Activated CD4-positive, alpha-beta T cell treated with anti-CD3 and anti-CD28 coated beads, Interleukin-2, amount 50 U/mL, for 1 hour (primary cell): ENCODE data around the gene B3GALT5.

ENCODE experiments used
- DNase-seq: peaks from one replicate; pipeline ENCODE4 v3.0.0-alpha.2; 2020

The B3GALT5 gene

DNA sequence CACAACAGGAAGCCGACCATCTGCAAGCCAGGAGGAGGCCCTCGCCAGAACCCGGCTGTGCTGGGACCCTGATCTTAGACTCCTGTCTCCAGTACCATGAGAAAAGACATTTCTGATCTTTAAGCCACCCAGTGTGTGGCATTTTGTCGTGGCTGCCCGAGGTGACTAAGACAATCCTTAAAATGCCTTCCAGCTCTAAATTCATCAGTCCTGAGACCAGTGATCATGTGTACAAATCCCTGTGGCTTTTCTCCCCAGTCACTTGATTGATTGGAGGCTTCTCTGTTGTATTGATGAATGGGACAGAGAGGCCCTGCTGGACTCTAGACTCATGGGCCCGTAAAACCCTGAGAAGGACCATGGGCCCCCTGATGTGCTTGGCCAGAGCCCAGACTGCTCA is 36.1 kb downstream of the B3GALT5 start:
- DNase-seq = no peak

DNA sequence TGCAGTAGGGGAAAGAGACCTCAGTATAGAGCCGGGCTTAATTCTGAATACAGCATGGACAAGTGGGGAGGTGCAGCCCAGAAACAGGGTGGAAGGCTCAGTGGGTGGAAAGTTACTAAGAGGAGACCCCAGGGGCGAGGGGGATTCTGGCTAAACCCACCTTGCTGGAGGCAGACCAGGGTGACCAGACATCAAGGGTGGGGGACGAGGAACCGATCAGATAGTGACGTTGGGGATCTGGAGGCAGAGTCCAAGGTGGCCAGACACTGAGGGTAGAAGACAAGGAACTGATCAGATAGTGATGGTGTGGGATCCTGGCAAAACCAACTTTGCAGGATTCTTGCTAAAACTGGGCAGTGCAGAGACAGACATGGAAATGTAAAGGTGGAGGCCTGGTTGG is 36.8 kb downstream of the B3GALT5 start:
- DNase-seq = no peak

DNA sequence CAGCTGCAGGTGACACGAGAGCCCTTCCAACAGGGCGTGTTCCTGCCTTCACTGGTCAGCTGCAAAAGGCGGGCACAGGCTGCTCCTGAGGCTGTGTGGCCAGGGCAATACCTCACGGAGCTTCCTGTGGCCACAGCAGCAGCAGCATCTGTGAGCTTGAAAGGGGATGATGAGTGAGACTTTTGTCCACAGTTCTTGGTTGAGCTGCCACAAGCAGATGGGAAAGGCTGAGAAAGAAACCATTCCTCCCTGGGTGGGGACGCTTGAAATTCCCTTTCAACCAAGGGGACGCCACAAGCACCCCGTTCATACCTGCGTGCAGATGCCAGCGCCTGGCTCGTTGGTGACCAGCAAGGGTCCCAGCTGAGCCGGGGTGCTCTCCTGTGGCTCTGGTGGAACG is 37.6 kb downstream of the B3GALT5 start:
- no peak for DNase-seq

DNA sequence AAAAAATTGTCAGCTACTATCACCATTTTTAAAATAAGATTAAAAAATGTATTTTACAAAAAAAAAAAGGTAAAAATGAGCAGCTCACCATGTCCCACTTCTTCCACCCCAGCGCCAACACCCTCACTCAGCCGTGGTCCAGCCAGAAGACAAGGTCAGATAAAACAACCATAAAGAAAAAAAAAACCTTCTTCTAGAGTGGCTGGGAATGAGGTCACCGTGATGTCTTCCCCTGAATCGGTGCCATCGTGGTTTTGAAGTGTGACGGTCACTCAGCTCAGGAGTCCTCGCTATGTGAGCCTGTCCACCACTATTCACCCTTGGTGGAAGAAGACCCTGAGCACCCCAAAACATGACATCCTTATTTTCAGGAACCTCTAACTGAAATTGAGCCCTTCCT is 38.1 kb downstream of the B3GALT5 start:
- DNase-seq = no peak

DNA sequence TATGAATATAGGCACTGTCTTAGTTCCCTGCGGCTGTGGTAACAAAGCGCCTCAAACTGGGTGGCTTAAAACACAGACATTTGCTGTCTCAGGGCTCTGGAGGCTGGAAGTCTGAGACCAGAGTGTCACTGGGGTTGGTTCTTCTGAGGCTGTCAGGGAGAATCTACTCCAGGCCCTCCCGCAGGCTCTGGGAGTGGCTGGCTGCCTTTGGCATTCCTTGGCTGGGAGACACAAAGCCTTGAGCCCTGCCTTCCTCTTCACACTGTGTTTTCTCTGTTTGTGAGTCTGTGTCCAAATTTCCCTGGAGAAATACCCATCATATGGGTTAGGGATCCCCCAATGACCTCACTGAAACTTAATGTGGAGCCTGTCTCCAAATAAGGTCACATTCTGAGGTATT is 38.5 kb downstream of the B3GALT5 start:
- no peak for DNase-seq

DNA sequence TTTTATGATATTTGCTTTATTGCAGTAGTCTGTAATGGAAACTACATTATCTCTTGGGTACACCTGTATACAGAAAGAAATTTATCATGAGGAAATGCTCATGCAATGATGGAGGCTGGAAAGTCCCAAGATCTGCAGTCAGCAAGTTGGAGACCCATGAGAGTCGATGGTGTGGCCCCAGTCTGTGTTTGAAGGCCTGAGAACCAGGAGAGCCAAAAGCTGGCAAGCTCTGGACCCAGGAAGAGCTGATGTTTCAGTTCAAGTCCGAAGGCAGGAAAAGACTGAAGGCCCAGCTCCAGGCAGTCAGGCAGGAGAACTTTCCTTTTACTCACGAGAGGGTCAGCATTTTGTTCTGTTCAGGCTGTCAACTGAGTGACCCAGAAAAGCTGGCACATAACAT is 42.2 kb downstream of the B3GALT5 start:
- no peak for DNase-seq

DNA sequence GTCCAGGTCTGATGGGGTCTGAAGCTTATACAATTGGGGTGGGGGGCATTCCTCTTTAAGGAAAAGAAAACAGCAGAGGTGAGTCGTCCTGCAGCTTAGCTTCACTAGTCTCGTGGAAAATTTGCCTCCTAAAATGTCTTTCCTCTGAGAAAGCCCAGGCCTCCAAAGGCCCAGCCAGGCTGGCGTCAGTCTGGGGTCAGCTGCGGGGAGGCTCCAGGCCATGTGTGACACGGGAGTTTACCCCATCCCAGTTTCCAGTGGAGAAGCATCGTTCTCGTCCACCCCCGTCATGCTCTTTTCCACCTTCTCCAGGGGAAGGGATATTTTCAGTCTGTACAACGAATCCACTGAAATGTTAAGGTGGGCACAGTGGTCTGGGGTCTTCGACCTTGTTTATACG is 42.8 kb downstream of the B3GALT5 start:
- no peak for DNase-seq

DNA sequence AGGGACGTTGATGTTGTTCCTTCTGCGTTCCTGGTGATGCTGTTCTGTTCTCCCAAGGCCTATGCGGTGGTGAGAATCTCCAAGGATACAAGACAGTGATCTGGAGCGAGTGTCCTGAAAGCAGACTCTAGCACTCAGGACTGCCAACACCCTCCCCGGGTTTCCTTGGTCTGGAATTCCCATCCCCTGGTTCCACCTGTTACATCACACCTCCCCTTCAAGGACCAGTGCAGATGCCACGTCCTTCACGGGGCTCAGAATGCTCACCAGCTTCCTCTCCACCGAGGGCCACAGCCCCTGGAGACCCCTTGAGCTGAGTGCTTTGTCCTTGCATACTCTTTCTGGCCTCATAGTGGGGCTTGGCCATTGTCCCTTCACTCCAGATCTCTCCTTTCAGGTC is 43.5 kb downstream of the B3GALT5 start:
- DNase-seq = no peak

DNA sequence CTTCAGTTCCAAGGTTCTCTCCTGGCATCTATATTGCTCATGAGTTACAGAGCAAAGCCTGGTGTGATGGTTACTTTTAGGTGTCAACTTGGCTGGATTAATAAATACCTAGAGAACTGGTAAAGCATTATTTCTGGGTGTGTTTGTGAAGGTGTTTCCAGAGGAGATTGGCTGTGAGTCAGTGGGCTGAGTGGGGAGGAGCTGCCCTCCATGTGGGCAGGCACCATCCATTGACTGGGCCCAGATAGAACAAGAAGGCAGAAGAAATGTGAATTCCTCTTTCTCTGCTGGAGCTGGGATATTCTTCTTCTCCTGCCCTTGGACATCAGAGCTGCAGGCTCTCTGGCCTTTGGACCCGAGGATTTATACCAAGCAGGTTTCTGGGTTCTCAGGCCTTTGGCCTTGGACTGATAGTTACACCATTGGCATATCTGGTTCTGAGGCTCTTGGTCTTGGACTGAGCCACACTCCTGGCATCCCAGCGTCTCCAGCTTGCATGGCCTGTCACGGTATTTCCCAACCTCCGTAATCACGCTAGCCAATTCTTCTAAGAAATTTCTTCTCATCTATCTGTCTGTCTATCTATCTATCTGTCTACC is 44.5 kb downstream of the B3GALT5 start:
- no peak for DNase-seq

DNA sequence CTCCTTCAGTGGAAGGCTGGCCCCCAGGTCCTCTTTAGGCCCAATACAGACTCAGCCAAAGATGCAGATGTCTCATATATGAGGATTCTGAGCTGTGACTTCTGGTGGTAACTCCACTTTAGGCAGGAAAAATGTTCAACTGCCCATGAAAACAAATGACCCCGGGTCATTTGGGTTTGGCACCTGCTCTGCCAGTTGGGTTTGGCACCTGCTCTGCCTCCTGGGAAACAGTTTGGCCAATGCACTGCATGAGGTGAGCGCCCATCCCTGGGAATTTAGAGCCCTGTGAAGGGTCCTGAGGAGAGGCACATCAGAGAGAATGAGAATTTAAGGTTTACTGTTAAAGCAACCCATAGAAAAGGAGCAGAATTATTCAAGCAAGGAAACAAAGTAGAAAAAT is 45.3 kb downstream of the B3GALT5 start:
- DNase-seq = no peak

DNA sequence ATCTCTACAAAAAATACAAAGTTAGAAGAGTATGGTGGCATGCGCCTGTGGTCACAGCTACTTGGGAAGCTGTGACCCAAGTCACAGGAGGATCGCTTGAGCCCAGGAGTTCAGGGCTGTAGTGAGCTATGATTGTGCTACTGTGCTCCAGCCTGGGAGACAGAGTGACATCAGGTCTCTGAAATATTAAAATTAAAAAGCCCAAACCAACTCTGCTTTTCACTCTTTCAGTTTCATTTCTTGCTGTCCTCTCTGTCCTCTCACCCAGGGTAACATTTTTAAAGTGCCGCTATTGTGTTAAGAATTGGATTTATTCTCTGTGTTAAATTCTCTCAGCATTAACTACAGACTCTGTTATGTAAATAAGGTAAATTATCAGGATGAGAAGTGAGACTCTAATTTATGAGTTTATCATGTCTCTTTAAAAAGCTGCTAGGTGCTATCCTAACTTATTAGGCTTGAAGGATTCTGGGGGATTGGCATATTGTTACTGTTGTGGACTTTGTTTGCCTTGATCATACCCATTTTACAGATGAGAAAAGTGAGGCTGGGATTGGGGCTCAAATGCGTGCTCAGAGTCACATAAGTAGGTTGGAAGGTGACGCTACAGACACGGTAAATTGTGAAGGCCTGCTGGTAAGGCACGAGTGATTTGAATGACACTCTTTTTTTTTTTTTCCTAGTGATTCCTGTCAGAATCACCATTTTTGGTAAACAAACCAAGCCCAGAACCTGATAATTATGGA is 46.5 kb downstream of the B3GALT5 start:
- DNase-seq = no peak

DNA sequence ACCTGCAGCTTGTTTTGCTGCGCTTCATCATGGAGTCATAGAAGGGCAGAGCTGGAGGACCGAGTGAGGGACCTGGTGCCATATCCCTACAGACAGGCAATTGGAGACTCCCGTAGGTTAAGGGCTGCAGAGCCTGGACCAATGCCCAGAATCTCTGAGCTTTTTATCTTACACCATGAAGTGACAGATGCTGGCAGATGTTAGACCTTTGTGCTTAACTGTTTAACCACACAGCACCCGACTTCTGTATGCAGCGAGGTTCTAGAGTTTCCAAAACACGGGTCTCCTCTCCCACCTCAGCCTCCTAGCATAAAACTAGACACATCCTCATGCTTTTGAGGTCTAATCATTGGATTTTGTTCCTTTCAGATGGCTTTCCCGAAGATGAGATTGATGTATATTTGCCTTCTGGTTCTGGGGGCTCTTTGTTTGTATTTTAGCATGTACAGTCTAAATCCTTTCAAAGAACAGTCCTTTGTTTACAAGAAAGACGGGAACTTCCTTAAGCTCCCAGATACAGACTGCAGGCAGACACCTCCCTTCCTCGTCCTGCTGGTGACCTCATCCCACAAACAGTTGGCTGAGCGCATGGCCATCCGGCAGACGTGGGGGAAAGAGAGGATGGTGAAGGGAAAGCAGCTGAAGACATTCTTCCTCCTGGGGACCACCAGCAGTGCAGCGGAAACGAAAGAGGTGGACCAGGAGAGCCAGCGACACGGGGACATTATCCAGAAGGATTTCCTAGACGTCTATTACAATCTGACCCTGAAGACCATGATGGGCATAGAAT is 47.6 kb downstream of the B3GALT5 start:
- DNase-seq = no peak

DNA sequence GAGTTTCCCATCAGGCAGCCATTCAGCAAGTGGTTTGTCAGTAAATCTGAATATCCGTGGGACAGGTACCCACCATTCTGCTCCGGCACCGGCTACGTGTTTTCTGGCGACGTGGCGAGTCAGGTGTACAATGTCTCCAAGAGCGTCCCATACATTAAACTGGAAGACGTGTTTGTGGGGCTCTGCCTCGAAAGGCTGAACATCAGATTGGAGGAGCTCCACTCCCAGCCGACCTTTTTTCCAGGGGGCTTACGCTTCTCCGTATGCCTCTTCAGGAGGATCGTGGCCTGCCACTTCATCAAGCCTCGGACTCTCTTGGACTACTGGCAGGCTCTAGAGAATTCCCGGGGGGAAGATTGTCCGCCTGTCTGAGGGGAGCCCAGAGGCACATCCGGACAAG is 48.4 kb downstream of the B3GALT5 start:
- DNase-seq = no peak

DNA sequence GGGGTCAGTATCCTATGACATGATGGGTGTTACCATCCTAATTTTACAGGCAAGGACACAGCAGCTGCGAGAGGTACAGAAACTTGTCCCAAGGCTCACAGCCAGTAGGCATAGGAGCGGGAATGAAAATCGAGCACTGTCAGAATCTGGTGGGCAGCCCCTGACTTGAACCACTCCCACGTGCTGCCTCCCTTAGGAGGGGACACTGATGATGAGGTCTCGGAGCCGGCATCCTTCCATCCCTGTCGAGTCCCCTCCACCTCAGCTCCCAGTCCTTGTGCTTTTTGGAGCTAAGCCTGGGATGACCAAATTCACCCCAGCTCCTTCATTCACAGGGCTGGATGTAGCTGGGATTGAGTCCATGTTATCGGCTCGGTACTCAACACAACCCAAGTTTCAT is 49.0 kb downstream of the B3GALT5 start:
- no peak for DNase-seq

DNA sequence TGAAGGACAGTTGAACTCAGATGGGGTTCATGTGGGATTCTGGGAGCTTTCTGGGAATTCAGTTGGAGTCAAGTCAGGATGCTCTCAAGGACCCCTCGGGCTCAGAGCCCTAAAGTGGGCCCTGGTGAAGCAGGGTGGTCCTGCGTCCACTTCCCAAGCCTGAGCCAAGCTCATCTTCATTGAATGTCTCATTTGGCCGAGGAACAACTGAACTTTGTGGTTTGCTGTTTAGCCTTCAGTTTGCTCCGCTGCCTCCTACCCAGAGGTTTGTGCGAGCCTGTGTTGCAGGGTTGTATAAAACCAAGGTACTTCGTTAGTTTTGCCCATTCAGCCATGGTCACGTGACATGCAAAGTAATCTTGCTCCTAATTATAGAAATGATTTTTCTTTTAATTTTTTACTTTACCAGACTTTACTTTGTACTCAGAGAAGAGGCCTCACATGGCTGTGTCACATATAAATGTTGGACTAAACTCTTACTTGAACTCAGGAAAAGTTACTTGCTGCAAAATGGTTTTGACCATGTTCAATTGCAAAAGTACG is 49.7 kb downstream of the B3GALT5 start:
- DNase-seq = no peak

DNA sequence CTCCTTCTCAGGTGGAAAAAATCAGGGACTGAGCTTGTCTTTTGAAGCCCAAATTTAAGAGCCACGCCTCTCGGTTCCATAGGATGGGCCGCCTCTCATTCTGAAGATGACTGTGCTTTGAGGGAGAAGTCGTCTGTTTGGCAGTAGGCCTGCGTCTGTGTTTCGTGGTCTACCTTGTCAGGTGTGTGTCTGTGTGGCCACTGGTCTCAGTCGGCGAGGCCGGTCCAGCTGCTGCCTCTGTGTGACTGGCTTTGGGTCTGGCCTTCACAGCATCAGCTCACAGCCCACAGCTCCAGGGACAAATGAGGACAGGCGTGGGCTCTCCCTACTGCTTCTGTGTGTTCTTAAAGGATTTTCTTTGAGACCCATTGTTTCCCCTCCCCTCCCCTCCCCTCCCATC is 50.3 kb downstream of the B3GALT5 start:
- no peak for DNase-seq

DNA sequence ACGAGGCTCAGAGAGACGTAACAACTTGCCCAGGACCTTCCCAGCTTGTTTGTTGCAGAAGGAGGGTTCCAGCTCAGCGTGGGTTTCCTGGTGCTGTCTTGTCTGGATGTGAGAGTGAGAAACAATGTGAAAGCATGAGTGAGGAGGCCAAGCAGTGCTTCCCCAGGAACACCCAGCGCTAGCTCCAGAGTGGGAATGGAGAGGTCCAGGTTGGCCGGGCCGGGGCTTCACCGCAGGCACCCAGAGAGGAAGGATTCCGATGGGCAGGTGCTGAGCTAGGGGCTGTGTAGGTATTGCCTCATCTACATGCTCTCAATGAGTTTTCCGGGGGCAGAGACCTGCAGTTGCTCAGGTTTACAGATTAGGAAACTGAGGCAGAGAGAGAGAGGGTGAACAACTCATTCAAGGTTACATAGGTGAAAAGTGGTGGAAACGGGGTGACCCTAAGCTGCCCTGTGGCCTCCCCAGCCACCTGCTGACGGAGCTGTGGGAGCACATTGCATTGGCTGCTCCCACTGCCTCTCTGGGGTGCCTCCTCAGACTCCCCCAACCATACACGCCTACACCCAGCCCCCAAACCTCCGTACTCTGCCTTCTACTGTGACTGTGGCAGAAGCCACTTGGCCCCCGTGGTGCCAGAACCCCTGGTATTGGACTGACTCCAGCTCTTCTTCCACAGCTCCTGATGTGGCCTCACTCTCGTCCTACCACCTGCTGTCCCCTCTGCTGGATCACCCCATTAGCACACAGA is 51.2 kb downstream of the B3GALT5 start:
- no peak for DNase-seq

DNA sequence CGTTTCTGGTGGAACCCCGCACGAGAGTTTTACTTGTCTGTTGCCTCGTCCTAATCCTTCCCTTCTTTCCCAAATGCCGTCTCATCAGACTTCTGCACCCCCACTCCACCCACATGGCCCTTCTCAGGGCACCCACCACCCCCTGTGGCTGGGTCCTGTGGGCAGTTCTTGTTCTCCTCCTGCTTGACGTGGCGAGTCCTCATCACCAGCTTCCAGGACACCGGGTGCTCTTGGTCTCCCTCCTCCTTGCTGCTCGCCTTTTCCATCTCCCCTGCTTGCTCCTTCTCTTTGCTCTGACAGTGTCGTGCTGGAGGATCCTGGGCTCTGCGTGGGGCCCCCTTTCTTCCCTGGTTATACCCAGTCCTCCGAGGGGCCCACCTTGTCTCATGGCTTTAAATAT is 51.8 kb downstream of the B3GALT5 start:
- DNase-seq = no peak

DNA sequence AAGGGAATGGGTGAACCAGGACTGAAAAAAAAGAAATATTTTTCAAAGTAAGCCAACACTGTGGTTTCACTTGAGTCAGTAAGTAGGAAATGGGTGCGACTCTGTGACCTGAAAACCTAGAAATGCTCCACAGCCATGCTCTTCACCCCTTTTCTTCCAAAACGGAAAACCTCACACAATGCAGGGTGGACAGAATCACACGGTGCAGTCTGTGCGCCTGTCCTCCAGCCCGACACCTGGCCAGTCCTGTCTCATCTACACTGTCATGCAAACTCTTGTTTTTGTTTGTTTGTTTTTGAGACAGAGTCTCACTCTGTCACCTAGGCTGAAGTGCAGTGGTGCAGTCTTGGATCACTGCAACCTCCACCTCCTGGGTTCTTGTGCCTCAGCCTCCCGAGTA is 53.3 kb downstream of the B3GALT5 start:
- DNase-seq = no peak

DNA sequence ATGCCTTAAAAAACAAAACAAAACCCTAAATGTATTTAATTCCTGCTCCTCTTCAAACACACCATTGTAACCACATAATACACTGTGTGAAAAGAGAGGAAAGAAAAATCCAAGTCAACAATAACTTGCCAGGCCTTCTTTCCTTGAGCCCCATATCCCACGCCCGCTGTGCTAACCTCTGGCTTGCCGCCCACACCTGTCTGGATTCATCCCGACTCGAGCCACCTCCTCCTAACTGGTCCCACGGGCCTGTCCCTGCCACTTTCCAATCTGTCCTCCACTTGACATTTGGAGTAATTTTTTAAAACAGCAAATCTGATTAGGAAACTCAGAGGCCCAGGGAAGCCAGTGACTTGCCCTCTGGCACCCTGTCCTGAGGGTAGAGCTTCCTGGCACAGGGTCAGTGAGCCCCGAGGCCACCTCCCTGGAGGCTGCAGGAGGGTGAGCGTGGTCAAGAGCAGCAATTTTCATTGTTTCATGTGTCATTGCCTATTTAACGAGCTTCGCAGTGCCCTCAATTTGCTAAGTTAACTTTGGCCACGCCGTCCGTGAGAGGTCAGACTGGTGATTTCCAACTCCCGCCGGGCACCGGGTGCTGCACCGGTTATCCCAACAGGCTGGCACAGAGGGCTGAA is 54.1 kb downstream of the B3GALT5 start:
- DNase-seq = no peak

DNA sequence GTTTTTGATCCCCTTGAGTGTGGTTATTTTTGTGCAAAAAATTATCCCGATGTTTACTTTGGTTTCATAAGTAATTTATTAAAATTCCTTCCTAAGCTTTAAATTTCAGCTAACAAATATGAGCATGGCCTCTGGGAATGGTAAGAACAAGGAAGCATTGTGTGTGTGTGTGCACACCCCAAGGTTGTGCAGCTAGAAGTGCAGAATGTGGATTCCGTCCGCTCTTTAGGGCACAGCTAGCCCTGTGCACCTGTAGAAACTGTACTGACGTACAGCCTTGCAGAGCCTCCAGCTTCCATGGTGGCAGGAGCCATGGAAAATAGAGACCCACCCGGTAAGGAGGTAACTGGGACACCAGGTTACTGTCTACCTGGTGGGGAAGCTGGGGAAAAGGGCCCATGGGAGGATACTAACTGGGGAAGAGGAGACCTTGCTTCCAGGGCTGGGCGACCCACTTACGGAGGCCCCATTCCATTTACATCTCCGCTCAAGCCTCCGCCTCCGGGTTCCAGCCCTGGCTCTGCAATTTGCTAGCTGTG is 54.7 kb downstream of the B3GALT5 start:
- no peak for DNase-seq

DNA sequence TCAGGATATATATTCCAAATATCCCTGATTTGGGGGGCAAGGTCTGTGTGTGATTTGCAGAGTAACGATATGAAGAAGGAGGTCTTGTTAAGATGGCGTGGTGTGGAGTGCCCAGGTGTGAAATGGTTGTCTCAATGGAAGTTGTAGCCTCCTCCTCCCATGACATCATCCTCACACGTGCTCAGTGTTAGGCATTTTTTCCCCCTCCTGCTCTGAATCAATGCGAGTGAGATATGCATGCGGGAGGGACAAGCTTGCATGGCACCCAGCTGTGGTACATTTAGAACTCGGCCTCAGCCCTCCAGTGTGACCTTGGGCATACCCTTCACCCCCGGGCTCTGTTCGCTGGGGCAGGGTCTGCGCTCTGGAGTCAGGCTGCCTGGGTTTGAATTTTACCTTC is 55.6 kb downstream of the B3GALT5 start:
- no peak for DNase-seq
